ENCODE results near the gene SRGAP2. TPM values are rescaled to one million over a fixed set of nuclear protein-coding genes. Genes with fewer than 3 reads are reported as not detected.
"Not testable (repeated sequence)": the region's sequence is repeated elsewhere in the genome, so short reads cannot be mapped to it uniquely, and the experiment has no call there.

Gene SRGAP2
- total RNA-seq, 5 donors from 2014 or later (not counting 1 experiment from before 2014, with no cell fraction given): 26.1 to 37.0 (median 32.9) TPM

DNA sequence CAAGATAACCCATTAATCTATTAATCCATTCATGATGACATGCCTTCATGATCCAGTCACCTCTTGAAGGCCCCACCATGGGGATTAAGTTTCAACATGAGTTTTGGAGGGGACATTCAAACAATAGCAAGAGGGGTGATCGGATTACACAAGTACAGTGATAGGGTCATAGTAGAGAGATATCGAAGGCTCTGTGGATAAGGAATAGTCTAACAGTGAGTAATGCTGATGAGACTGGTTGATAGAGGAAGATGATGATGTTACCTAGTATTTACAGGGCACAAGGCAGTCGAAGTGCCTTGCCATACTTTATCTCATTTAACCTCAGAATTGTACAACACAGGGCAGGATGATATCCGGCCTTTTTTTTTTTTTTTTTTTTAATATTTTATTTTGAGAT lies 18.2 kb downstream of the SRGAP2 start:
- H3K9me3 ChIP-seq, POLR2A ChIA-PET, CTCF ChIA-PET: not testable (repeated sequence)

DNA sequence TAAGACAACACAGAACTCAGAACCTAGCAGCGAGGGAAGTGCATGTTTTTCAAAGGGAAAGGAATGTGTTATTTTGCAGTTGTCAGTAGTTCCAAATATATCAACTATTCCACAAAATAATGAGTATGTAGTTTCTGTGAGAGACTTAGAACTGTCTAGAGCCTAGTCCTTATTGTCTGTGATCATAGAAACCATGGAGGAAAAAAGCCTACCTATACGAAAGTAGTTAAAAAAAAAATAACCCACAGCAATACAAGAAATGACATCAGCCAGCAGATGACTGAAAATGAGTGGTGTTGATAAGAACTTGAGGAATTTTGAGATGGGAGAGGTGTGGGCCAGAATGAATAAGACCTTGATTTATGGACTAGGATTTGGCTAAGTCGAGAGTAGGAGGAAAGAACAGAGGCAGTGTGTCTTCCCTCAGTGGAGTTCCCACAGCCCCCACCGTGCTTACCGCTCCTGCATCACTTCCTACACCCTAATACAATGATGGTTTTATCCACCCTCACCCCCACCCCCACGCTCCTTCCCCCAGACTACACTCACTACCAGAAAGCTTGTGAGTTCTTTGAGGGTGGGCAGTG lies 20.9 kb downstream of the SRGAP2 start:
- H3K4me3 ChIP-seq (ENCODE audit: control insufficient read depth in 1 of 2, extremely low read depth in 1 of 2, low read length in 1 of 2); H3K4me1 ChIP-seq (ENCODE audit: control insufficient read depth in 1 of 2, extremely low read depth in 1 of 2, insufficient read depth in 2 of 2, low read length in 2 of 2); H3K36me3 ChIP-seq (ENCODE audit: control insufficient read depth in 2 of 2, extremely low read depth in 1 of 2, insufficient read depth in 1 of 2, low read length in 1 of 2); CTCF ChIA-PET; H3K27me3 ChIP-seq (replicated peaks in 1 of 2; ENCODE audit: control insufficient read depth in 2 of 2, extremely low read depth in 1 of 2, insufficient read depth in 2 of 2, low read length in 1 of 2); DNase-seq; H3K9me3 ChIP-seq; ATAC-seq (replicated peaks in 1 of 4); POLR2A ChIA-PET; H3K27ac Mint-ChIP-seq; H3K36me3 Mint-ChIP-seq; H3K27me3 Mint-ChIP-seq; H3K4me1 Mint-ChIP-seq; H3K9me3 Mint-ChIP-seq; H3K27ac ChIP-seq (ENCODE audit: low read length); H3K4me3 Mint-ChIP-seq: not testable (repeated sequence)
- WGBS (ENCODE audit: insufficient coverage): no CpG with 5 or more reads among the region's 6 CpGs

More for the DNA sequence above, 18.2 kb downstream of the SRGAP2 start:
- H3K27me3 Mint-ChIP-seq; H3K9me3 Mint-ChIP-seq; H3K4me1 Mint-ChIP-seq; H3K36me3 ChIP-seq (ENCODE audit: control insufficient read depth in 2 of 2, extremely low read depth in 1 of 2, insufficient read depth in 1 of 2, low read length in 1 of 2); ATAC-seq (replicated peaks in 1 of 4); H3K27me3 ChIP-seq (replicated peaks in 1 of 2; ENCODE audit: control insufficient read depth in 2 of 2, extremely low read depth in 1 of 2, insufficient read depth in 2 of 2, low read length in 1 of 2); H3K4me1 ChIP-seq (ENCODE audit: control insufficient read depth in 1 of 2, extremely low read depth in 1 of 2, insufficient read depth in 2 of 2, low read length in 2 of 2); H3K36me3 Mint-ChIP-seq; H3K27ac Mint-ChIP-seq; H3K4me3 ChIP-seq (ENCODE audit: control insufficient read depth in 1 of 2, extremely low read depth in 1 of 2, low read length in 1 of 2); H3K27ac ChIP-seq (ENCODE audit: low read length); H3K4me3 Mint-ChIP-seq; DNase-seq: not testable (repeated sequence)
- WGBS (ENCODE audit: insufficient coverage): no CpG with 5 or more reads among the region's 4 CpGs

DNA sequence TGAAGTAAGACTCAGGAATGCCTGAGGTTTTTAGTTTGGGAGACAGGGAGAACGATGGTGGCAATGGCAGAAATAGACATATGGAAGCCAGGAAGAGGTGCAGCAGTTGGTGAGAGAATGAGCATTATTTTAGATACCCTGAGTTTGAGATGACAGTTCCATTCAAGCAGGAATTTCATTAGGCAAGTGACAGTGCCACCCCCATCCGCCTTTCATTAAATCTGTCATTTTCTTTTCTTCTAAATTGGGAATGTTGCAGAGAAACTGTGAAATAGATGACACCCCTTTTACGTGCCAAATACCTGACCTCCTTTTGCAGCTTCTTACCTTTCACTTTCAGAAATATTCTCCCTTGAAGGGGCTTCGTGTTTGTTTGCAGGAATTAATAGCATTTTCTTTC lies 22.0 kb downstream of the SRGAP2 start:
- H3K4me3 Mint-ChIP-seq; H3K27ac ChIP-seq (ENCODE audit: low read length); ATAC-seq (replicated peaks in 1 of 4); H3K27me3 Mint-ChIP-seq; H3K27me3 ChIP-seq (replicated peaks in 1 of 2; ENCODE audit: control insufficient read depth in 2 of 2, extremely low read depth in 1 of 2, insufficient read depth in 2 of 2, low read length in 1 of 2); CTCF ChIA-PET; H3K36me3 ChIP-seq (ENCODE audit: control insufficient read depth in 2 of 2, extremely low read depth in 1 of 2, insufficient read depth in 1 of 2, low read length in 1 of 2); H3K9me3 ChIP-seq; H3K9me3 Mint-ChIP-seq; DNase-seq; H3K27ac Mint-ChIP-seq; POLR2A ChIA-PET; H3K4me3 ChIP-seq (ENCODE audit: control insufficient read depth in 1 of 2, extremely low read depth in 1 of 2, low read length in 1 of 2); H3K4me1 ChIP-seq (ENCODE audit: control insufficient read depth in 1 of 2, extremely low read depth in 1 of 2, insufficient read depth in 2 of 2, low read length in 2 of 2); H3K4me1 Mint-ChIP-seq; H3K36me3 Mint-ChIP-seq: not testable (repeated sequence)
- WGBS (ENCODE audit: insufficient coverage): no CpG with 5 or more reads among the region's 4 CpGs

DNA sequence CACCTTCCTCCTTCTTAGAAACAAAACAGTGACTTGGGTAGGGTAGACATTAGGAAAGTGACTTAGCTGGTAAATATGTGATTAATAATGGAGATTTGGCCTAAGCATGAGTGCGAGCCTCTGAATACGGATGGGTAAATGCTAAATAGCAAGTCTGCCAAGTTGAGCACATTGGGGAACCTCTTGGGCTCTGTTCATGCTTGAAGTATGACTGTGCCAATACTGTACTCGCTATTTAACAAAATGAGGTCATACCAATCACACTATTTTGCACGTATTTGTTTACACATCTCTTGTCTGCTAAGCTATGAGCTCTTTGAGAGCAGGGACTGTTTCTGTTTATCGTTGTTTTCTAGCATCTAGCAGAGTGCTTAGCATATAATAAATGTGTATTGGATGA lies 23.5 kb downstream of the SRGAP2 start:
- POLR2A ChIA-PET; H3K36me3 ChIP-seq (ENCODE audit: control insufficient read depth in 2 of 2, extremely low read depth in 1 of 2, insufficient read depth in 1 of 2, low read length in 1 of 2); ATAC-seq (replicated peaks in 1 of 4); H3K4me3 ChIP-seq (ENCODE audit: control insufficient read depth in 1 of 2, extremely low read depth in 1 of 2, low read length in 1 of 2); H3K27me3 ChIP-seq (replicated peaks in 1 of 2; ENCODE audit: control insufficient read depth in 2 of 2, extremely low read depth in 1 of 2, insufficient read depth in 2 of 2, low read length in 1 of 2); H3K9me3 ChIP-seq; H3K27me3 Mint-ChIP-seq; H3K4me1 ChIP-seq (ENCODE audit: control insufficient read depth in 1 of 2, extremely low read depth in 1 of 2, insufficient read depth in 2 of 2, low read length in 2 of 2); CTCF ChIA-PET; H3K27ac ChIP-seq (ENCODE audit: low read length); H3K9me3 Mint-ChIP-seq; H3K36me3 Mint-ChIP-seq; H3K4me1 Mint-ChIP-seq; H3K4me3 Mint-ChIP-seq; DNase-seq; H3K27ac Mint-ChIP-seq: not testable (repeated sequence)
- WGBS (ENCODE audit: insufficient coverage): no CpG with 5 or more reads among the region's 5 CpGs

DNA sequence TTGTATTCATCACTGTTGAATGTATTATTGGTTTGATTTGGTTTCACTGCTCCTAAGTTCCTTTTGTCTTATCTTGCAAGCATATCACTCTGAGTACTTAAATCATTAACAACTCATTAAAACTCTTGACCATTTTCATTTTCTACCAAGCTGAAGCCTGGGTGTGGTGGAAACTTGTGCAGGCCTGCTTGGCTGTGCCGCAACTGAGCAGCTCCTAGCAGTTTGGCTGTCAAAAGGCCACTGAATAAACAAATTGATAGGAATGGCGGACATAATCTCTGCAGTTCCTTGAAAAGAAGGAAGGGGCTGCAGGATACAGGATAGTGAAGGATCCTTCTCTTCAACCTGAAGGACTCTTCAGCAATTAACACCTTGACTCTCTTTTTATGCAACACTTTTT lies 25.9 kb downstream of the SRGAP2 start:
- ATAC-seq (replicated peaks in 1 of 4); H3K27ac ChIP-seq (ENCODE audit: low read length); H3K27me3 ChIP-seq (replicated peaks in 1 of 2; ENCODE audit: control insufficient read depth in 2 of 2, extremely low read depth in 1 of 2, insufficient read depth in 2 of 2, low read length in 1 of 2); H3K9me3 Mint-ChIP-seq; POLR2A ChIA-PET; H3K36me3 ChIP-seq (ENCODE audit: control insufficient read depth in 2 of 2, extremely low read depth in 1 of 2, insufficient read depth in 1 of 2, low read length in 1 of 2); H3K36me3 Mint-ChIP-seq; CTCF ChIA-PET; H3K9me3 ChIP-seq; H3K4me3 Mint-ChIP-seq; H3K27me3 Mint-ChIP-seq; H3K4me3 ChIP-seq (ENCODE audit: control insufficient read depth in 1 of 2, extremely low read depth in 1 of 2, low read length in 1 of 2); H3K4me1 ChIP-seq (ENCODE audit: control insufficient read depth in 1 of 2, extremely low read depth in 1 of 2, insufficient read depth in 2 of 2, low read length in 2 of 2); H3K4me1 Mint-ChIP-seq; H3K27ac Mint-ChIP-seq; DNase-seq: not testable (repeated sequence)
- no CpG with 5 or more reads among the region's 2 CpGs for WGBS (ENCODE audit: insufficient coverage)

DNA sequence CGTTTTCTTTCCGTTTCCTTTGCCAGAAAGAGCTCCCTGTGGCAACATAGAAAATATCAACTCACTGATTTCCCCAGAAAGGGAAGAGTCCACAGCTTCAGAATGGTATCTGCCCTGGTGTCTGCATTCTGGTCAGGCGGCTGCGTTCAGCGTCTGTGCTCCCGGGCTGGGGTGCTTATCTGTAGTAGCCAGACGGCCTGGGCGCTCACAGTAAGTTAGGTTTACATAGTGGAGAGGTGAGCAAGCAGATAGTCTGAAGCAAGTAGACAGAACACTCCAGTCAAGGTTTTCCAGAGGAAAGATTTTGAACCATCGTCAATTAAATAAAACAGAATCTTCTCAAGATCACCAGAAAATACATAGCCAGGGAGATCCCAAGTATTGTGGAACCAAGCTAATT lies 28.6 kb downstream of the SRGAP2 start:
- CTCF ChIA-PET; DNase-seq; H3K27ac Mint-ChIP-seq; H3K4me3 Mint-ChIP-seq; POLR2A ChIA-PET; H3K36me3 Mint-ChIP-seq; H3K4me1 Mint-ChIP-seq; H3K27me3 Mint-ChIP-seq; H3K4me3 ChIP-seq (ENCODE audit: control insufficient read depth in 1 of 2, extremely low read depth in 1 of 2, low read length in 1 of 2); ATAC-seq (replicated peaks in 1 of 4); H3K9me3 Mint-ChIP-seq; H3K9me3 ChIP-seq; H3K36me3 ChIP-seq (ENCODE audit: control insufficient read depth in 2 of 2, extremely low read depth in 1 of 2, insufficient read depth in 1 of 2, low read length in 1 of 2); H3K27ac ChIP-seq (ENCODE audit: low read length); H3K27me3 ChIP-seq (replicated peaks in 1 of 2; ENCODE audit: control insufficient read depth in 2 of 2, extremely low read depth in 1 of 2, insufficient read depth in 2 of 2, low read length in 1 of 2); H3K4me1 ChIP-seq (ENCODE audit: control insufficient read depth in 1 of 2, extremely low read depth in 1 of 2, insufficient read depth in 2 of 2, low read length in 2 of 2): not testable (repeated sequence)
- WGBS (ENCODE audit: insufficient coverage): 100% methylated on average over 2 of the region's 9 CpGs

DNA sequence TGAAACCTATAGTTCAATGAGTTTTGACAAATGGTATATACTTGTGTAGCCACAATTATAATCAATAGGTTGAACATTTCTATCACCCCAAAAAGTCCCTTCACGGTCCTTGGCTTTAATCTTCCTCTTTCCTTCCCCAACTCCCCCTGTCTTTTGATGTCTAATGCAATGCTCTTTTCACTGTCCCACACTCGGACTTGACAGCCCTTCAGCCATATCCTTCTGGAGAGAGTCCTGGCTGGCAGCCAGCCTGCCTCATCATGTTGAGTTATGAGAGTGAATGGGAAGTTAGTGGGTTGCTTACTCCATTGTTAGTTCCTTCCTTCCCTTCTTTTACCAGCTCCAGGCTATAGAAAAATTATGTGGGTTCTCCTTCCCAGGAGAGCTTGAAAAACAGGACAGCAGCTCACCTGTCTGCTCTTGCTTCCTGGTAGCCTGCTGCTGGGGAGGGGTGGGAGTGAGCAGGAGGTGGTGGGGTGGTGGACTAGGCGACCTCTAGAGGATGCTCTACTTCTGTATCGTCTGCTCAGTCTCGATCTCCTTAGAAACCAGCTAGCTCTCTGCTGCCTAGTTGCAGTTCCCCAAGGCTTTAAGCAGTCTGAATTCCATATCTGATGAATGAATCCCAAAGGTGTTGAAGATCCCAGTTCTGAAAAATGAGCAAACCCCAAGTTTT lies 29.8 kb downstream of the SRGAP2 start:
- H3K27me3 ChIP-seq (replicated peaks in 1 of 2; ENCODE audit: control insufficient read depth in 2 of 2, extremely low read depth in 1 of 2, insufficient read depth in 2 of 2, low read length in 1 of 2); H3K9me3 Mint-ChIP-seq; H3K9me3 ChIP-seq; H3K4me3 ChIP-seq (ENCODE audit: control insufficient read depth in 1 of 2, extremely low read depth in 1 of 2, low read length in 1 of 2); POLR2A ChIA-PET; H3K27ac Mint-ChIP-seq; H3K4me3 Mint-ChIP-seq; H3K4me1 Mint-ChIP-seq; H3K4me1 ChIP-seq (ENCODE audit: control insufficient read depth in 1 of 2, extremely low read depth in 1 of 2, insufficient read depth in 2 of 2, low read length in 2 of 2); H3K36me3 Mint-ChIP-seq; CTCF ChIA-PET; DNase-seq; H3K36me3 ChIP-seq (ENCODE audit: control insufficient read depth in 2 of 2, extremely low read depth in 1 of 2, insufficient read depth in 1 of 2, low read length in 1 of 2); H3K27ac ChIP-seq (ENCODE audit: low read length); H3K27me3 Mint-ChIP-seq: not testable (repeated sequence)
- WGBS (ENCODE audit: insufficient coverage): no CpG with 5 or more reads among the region's 5 CpGs
- peak in 1 of 4 experiments; percentile 50 for ATAC-seq (replicated peaks in 1 of 4)

All from T-cell (primary cell).